GM10847 (cell line): ENCODE measurements around the gene CNTROB.

Source experiments
- POLR2A ChIP-seq: IDR thresholded peaks from 2 replicates; pipeline ENCODE4 v1.6.1; 2011; ENCODE audit not compliant: insufficient read length; ENCODE audit errors: extremely low read depth

The CNTROB gene

DNA sequence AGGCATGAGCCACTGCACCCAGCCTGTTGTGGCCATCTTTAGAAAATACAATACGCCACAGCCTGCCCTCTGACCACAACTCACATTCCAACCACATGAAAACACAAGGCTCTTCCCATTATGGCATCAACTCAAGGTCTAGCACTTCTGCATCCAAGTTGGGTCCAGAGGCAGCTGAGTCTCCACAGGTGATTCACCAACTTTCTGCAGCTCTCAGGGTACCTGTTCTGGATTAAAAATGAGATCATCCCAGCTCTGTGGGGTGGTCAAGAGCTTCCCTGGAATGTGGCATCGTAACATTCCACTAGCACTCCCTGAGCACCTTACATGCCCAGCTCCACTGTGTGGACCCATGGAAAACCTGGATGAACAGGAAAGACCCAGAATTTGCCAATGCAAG lies 60.5 kb downstream of the CNTROB start:
- no peak for TF ChIP-seq POLR2A

DNA sequence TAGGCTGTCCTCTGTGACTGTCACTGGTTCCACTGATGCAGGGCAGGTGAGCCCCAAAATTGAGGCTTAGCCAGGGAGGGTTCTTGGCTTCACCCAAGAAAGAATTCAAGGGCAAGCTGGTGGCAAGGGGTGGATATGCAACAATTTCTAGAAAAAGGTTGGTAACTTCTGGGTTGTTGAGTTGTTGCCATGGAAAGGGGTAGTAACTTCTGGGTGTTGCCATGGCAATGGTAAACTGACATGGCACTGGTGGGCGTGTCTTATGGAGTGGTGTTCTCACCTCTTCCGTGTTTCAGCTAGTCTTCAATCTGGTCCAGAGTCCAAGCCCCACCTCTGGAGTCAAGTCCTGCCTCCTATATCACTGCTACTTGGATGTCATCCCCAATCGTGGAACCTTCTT lies 60.9 kb downstream of the CNTROB start:
- TF ChIP-seq POLR2A: no peak

DNA sequence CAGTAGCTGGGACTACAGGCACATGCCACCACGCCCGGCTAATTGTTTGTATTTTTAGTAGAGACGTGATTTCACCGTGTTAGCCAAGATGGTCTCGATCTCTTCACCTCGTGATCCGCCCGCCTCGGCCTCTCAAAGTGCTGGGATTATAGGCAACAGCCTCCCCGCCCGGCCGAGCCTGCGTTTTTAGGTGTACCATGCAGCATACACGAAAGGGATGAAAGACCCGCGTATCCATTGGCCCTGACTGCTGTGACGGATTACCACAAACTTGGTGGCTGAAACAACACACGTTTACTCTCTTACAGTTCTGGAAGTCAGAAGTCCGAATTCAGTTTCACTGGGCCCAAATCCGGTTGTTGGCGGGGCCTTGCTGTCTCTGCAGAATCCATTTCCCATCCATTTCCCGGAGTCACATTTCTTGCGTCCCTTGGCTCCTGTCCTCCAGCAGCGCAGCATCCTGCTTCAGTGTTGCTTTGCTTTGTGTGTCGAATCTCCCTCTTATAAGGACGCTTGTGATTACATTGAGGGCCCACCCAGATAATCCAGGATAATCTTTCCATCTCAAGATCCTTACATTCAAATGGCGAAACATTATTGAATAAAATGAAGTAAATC lies 62.1 kb downstream of the CNTROB start:
- TF ChIP-seq POLR2A: no peak

DNA sequence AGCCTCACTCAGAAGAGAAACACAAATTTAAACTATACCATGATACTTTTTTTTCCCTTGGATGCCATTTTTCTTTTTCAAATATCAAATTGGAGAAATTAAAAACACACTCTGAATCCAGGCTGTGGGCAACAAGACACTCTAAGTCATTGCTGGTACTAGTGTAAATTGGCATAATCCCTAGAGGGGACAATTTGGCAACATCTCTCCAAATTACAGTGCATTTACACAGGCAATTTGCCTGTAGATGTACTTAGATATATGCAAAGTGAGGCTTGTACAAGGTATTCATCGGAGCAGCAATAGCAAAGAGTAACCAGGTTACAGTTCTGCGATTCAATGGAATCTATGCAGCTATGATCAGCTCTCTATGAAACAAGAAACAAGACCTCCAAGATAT lies 63.7 kb downstream of the CNTROB start:
- no peak for TF ChIP-seq POLR2A

DNA sequence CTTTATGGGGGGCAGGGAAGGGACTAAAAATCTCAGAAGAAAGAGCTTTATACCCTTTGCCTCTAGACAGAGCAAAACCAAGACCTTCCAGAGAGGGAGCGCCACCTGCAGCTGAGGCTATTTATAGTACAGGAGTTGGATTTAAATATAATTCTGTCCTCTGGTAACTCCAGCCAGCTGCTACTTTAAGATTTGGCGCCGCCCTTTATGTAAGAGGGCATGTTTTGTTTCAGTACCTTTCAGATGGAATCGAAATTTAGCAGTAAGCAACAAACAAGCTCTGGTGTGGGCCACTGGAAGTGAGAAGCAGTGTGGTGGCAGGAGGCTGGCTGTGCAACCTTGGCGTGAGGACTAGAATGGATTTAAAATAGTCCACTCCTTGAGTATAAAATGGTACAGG lies 65.2 kb downstream of the CNTROB start:
- TF ChIP-seq POLR2A: no peak
